ENCODE measurements around the gene TEX54. TPM values are rescaled to one million over a fixed set of nuclear protein-coding genes. Genes with fewer than 3 reads are reported as not detected.
"Not testable (repeated sequence)": the region's sequence is repeated elsewhere in the genome, so short reads cannot be mapped to it uniquely, and the experiment has no call there.

TEX54 gene
- total RNA-seq, 1 donor from 2014 or later = not detected

GRCh38 chr11:62839050-62839945 is 6.7 kb upstream of the TEX54 start, which contains the start of gene WDR74:
TSS of gene WDR74 (minus strand) at chr11:62839590. CDS start at chr11:62839570, 20 bp downstream.
- DNase-seq (ENCODE audit: low spot score in 2 of 2) = peak; percentile 85 to 87
- no peak for FAIRE-seq

GRCh38 chr11:62835336-62835735 is 2.7 kb upstream of the TEX54 start:
- FAIRE-seq (no peak), DNase-seq (ENCODE audit: low spot score in 2 of 2) (no peak)

GRCh38 chr11:62831520-62832335 is 913 bp downstream of the TEX54 start, which contains the start of gene STX5:
TSS of gene STX5 (minus strand) at chr11:62832051. CDS start at chr11:62831243, 808 bp downstream.
- DNase-seq (ENCODE audit: low spot score in 2 of 2) = peak; percentile 93 to 98
- FAIRE-seq = peak; percentile 76

GRCh38 chr11:62830904-62831519 is 1.6 kb downstream of the TEX54 start:
- no peak for FAIRE-seq

GRCh38 chr11:62828130-62828529 is 4.5 kb downstream of the TEX54 start:
- DNase-seq (ENCODE audit: low spot score in 2 of 2); FAIRE-seq: not testable (repeated sequence)

More at GRCh38 chr11:62830904-62831519, 1.6 kb downstream of the TEX54 start:
- peak in 1 of 2 donors; percentile 27 for DNase-seq (ENCODE audit: low spot score in 2 of 2)

GRCh38 chr11:62823677-62824076 is 9.0 kb downstream of the TEX54 start:
- no peak for DNase-seq (ENCODE audit: low spot score in 2 of 2)
- FAIRE-seq = no peak

- no peak for DNase-seq (ENCODE audit: low spot score in 2 of 2)
- FAIRE-seq = no peak
Measured at GRCh38 chr11:62817129-62817528, 15.5 kb downstream of the TEX54 start.

GRCh38 chr11:62816557-62816956 is 16.1 kb downstream of the TEX54 start:
- FAIRE-seq = no peak
- no peak for DNase-seq (ENCODE audit: low spot score in 2 of 2)

GRCh38 chr11:62811659-62812058 is 21.0 kb downstream of the TEX54 start:
- FAIRE-seq (no peak), DNase-seq (ENCODE audit: low spot score in 2 of 2) (no peak)

- FAIRE-seq (no peak), DNase-seq (ENCODE audit: low spot score in 2 of 2) (no peak)
Measured at GRCh38 chr11:62810748-62811147, 21.9 kb downstream of the TEX54 start.

GRCh38 chr11:62806611-62807121 is 26.0 kb downstream of the TEX54 start:
- DNase-seq (ENCODE audit: low spot score in 2 of 2) (no peak), FAIRE-seq (no peak)

GRCh38 chr11:62805961-62806441 is 26.6 kb downstream of the TEX54 start:
- FAIRE-seq (no peak), DNase-seq (ENCODE audit: low spot score in 2 of 2) (no peak)

- DNase-seq (ENCODE audit: low spot score in 2 of 2) (peak; percentile 99), FAIRE-seq (no peak)
Measured at GRCh38 chr11:62805076-62805892, 27.4 kb downstream of the TEX54 start, which contains the start of gene NXF1. TSS of gene NXF1 (minus strand) at chr11:62805440. CDS start at chr11:62805356, 84 bp downstream.

- FAIRE-seq = no peak
- no peak for DNase-seq (ENCODE audit: low spot score in 2 of 2)
Measured at GRCh38 chr11:62804310-62805075, 28.1 kb downstream of the TEX54 start.

GRCh38 chr11:62801071-62801470 is 31.6 kb downstream of the TEX54 start:
- no peak for FAIRE-seq
- DNase-seq (ENCODE audit: low spot score in 2 of 2) = no peak

GRCh38 chr11:62799486-62799885 is 33.2 kb downstream of the TEX54 start:
- FAIRE-seq = no peak
- DNase-seq (ENCODE audit: low spot score in 2 of 2) = no peak

GRCh38 chr11:62796281-62796680 is 36.4 kb downstream of the TEX54 start:
- no peak for DNase-seq (ENCODE audit: low spot score in 2 of 2)
- no peak for FAIRE-seq

- no peak for FAIRE-seq
- no peak for DNase-seq (ENCODE audit: low spot score in 2 of 2)
Measured at GRCh38 chr11:62794201-62794775, 38.4 kb downstream of the TEX54 start.
